Measurements from ENCODE around the gene TNFAIP8L3. TPM values are rescaled to one million over a fixed set of nuclear protein-coding genes. Genes with fewer than 3 reads are reported as not detected.
A peak's percentile ranks its signal among the peaks of the same experiment; 100 is the strongest.
"Not testable (repeated sequence)": the region's sequence is repeated elsewhere in the genome, so short reads cannot be mapped to it uniquely, and the experiment has no call there.

Gene TNFAIP8L3
- total and polyA plus RNA-seq, 4 donors: 3.8 to 8.2 (median 6.8) TPM

- H3K4me1 ChIP-seq (ENCODE audit: control insufficient read depth, insufficient read depth, low read length): no peaks in the 10 kb centered on the region
- no peaks in the 10 kb centered on the region for H3K36me3 ChIP-seq (ENCODE audit: control insufficient read depth, insufficient read depth, low read length)
- H3K9me3 ChIP-seq (ENCODE audit: control insufficient read depth, insufficient read depth, low read length): no peaks in the 10 kb centered on the region
- DNase-seq (ENCODE audit: low read depth in 4 of 6, low spot score in 6 of 6): no peak
- no peaks in the 10 kb centered on the region for H3K27me3 ChIP-seq (ENCODE audit: control insufficient read depth, insufficient read depth, low read length)
- WGBS (ENCODE audit: insufficient coverage): 60% methylated on average over 1 of the region's 7 CpGs
- no peak overlapping the region for H3K27ac ChIP-seq (ENCODE audit: low read depth, low read length)
- H3K4me3 ChIP-seq (ENCODE audit: low read depth, low read length): no peak overlapping the region
Measured at GRCh38 chr15:51133140-51133765, 38.5 kb upstream of the TNFAIP8L3 start.

- Histone ChIP-seq H3K4me1 (ENCODE audit: control insufficient read depth, insufficient read depth, low read length) (no peaks in the 10 kb centered on the region), H3K4me3 (ENCODE audit: low read depth, low read length) (no peak overlapping the region), H3K27ac (ENCODE audit: low read depth, low read length) (no peak overlapping the region), H3K9me3 (ENCODE audit: control insufficient read depth, insufficient read depth, low read length) (no peaks in the 10 kb centered on the region), H3K36me3 (ENCODE audit: control insufficient read depth, insufficient read depth, low read length) (no peaks in the 10 kb centered on the region), H3K27me3 (ENCODE audit: control insufficient read depth, insufficient read depth, low read length) (no peaks in the 10 kb centered on the region)
- WGBS (ENCODE audit: insufficient coverage): 61% methylated on average over 4 of the region's 6 CpGs
- DNase-seq (ENCODE audit: low read depth in 4 of 6, low spot score in 6 of 6): peak in 2 of 6 donors; percentile 51 to 59
Measured at GRCh38 chr15:51132384-51133139, 37.9 kb upstream of the TNFAIP8L3 start.

DNA sequence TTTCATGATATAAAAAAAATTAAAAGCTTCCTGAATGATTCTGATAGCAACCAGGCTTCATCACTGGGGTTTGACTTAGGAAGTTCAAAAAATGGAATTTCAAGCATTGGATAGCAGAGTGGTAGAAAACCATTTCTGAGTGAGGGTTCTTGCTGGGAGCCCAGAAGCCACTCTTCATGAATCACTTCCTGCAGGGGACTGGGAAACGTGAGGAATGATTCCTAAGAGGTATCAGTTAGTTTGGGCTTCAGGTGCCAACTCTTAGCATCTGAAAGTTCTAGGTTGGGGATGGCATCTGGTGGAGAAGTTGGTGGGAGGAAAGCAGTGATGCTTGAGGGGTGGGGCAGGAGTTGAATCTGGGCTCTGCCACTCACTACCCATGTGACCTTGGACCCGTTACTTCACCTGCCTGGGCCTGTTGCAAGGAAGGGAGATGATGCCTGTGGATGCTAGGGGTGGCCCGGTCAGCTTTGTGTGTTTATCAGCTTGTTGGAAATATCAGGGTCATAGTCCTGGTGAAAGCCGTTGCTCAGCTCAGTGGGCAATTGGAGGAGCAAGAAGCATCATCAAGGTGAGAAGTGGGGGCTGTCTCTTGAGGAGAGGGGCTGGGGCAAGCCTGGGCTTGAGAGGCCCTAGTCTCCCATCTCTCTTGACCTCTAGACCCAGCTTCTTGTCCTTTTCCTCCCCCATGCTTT is 37.0 kb upstream of the TNFAIP8L3 start:
- no peaks in the 10 kb centered on the region for H3K9me3 ChIP-seq (ENCODE audit: control insufficient read depth, insufficient read depth, low read length)
- no peak for DNase-seq (ENCODE audit: low read depth in 4 of 6, low spot score in 6 of 6)
- no peaks in the 10 kb centered on the region for H3K36me3 ChIP-seq (ENCODE audit: control insufficient read depth, insufficient read depth, low read length)
- WGBS (ENCODE audit: insufficient coverage): 81% methylated on average over 4 of the region's 4 CpGs
- H3K27me3 ChIP-seq (ENCODE audit: control insufficient read depth, insufficient read depth, low read length): no peaks in the 10 kb centered on the region
- H3K4me1 ChIP-seq (ENCODE audit: control insufficient read depth, insufficient read depth, low read length): no peaks in the 10 kb centered on the region
- no peak overlapping the region for H3K4me3 ChIP-seq (ENCODE audit: low read depth, low read length)
- no peak overlapping the region for H3K27ac ChIP-seq (ENCODE audit: low read depth, low read length)

- no peaks in the 10 kb centered on the region for H3K9me3 ChIP-seq (ENCODE audit: control insufficient read depth, insufficient read depth, low read length)
Measured at GRCh38 chr15:51130344-51130743, 35.6 kb upstream of the TNFAIP8L3 start.

DNA sequence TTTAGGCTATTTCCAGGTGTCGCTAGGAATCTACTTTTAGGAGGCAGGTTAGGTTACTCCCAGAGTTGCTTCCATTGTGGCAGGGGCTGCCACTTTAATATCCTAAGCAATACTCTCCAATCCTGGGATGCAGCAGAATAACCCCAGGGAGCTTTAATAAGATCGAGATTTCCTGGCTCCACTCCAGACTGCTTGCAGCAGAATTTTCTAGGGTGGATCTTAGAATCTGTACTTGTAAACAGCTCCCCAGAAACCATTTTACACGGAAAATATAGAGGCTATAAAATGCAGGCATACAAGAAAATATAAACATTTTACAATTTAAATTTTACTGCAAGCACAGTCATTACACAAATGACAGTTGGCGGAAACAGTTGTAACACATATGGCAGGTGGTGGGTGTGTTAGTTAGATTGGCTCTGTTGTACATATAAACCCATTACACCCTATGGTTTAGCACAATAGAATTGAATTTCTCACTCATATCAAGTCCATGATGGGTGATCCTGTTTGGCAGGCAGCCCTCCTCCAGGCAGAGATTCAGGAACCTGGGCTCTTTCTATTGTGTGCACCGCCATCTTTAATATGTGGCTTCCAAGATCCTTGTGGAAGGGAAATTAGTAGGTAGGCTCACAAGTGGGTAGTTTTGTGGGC is 35.0 kb upstream of the TNFAIP8L3 start:
- Histone ChIP-seq H3K27me3 (ENCODE audit: control insufficient read depth, insufficient read depth, low read length) (no peaks in the 10 kb centered on the region), H3K4me1 (ENCODE audit: control insufficient read depth, insufficient read depth, low read length) (no peaks in the 10 kb centered on the region), H3K4me3 (ENCODE audit: low read depth, low read length) (no peak overlapping the region), H3K27ac (ENCODE audit: low read depth, low read length) (no peak overlapping the region), H3K9me3 (ENCODE audit: control insufficient read depth, insufficient read depth, low read length) (no peaks in the 10 kb centered on the region), H3K36me3 (ENCODE audit: control insufficient read depth, insufficient read depth, low read length) (no peaks in the 10 kb centered on the region)
- DNase-seq (ENCODE audit: low read depth in 4 of 6, low spot score in 6 of 6): peak in 4 of 6 donors; percentile 33 to 91 (median 59)
- 100% methylated on average over 1 of the region's 5 CpGs for WGBS (ENCODE audit: insufficient coverage)

More at GRCh38 chr15:51130344-51130743, 35.6 kb upstream of the TNFAIP8L3 start:
- WGBS (ENCODE audit: insufficient coverage): 80% methylated on average over 1 of the region's 1 CpG
- no peaks in the 10 kb centered on the region for H3K4me1 ChIP-seq (ENCODE audit: control insufficient read depth, insufficient read depth, low read length)
- H3K27ac ChIP-seq (ENCODE audit: low read depth, low read length): no peak overlapping the region
- H3K27me3 ChIP-seq (ENCODE audit: control insufficient read depth, insufficient read depth, low read length): no peaks in the 10 kb centered on the region
- H3K4me3 ChIP-seq (ENCODE audit: low read depth, low read length): no peak overlapping the region
- no peaks in the 10 kb centered on the region for H3K36me3 ChIP-seq (ENCODE audit: control insufficient read depth, insufficient read depth, low read length)
- DNase-seq (ENCODE audit: low read depth in 4 of 6, low spot score in 6 of 6): peak in 1 of 6 donors; percentile 25

DNA sequence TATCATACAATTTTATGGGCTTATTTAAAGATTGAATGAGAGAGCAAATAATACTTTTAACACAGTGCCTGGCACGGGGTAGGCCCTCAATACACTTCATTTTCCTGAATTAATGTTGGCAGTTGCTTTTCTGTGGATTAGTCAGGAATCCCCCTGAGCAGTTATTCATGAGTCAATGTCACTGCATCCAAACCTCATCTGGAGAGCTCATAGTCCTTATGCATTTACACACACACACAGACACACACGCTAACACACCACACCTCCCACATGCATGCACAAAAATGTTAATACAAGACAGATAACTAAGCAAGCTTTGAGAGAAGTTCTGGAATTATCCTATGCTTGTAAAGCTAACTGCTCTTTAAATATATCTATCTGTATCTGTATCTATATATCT is 34.0 kb upstream of the TNFAIP8L3 start:
- 86% methylated on average over 1 of the region's 2 CpGs for WGBS (ENCODE audit: insufficient coverage)
- H3K4me3 ChIP-seq (ENCODE audit: low read depth, low read length): no peak overlapping the region
- no peaks in the 10 kb centered on the region for H3K36me3 ChIP-seq (ENCODE audit: control insufficient read depth, insufficient read depth, low read length)
- H3K27ac ChIP-seq (ENCODE audit: low read depth, low read length): no peak overlapping the region
- DNase-seq (ENCODE audit: low read depth in 4 of 6, low spot score in 6 of 6): no peak
- H3K9me3 ChIP-seq (ENCODE audit: control insufficient read depth, insufficient read depth, low read length): no peaks in the 10 kb centered on the region
- H3K27me3 ChIP-seq (ENCODE audit: control insufficient read depth, insufficient read depth, low read length): no peaks in the 10 kb centered on the region
- H3K4me1 ChIP-seq (ENCODE audit: control insufficient read depth, insufficient read depth, low read length): no peaks in the 10 kb centered on the region

GRCh38 chr15:51126842-51127241 is 32.1 kb upstream of the TNFAIP8L3 start:
- Histone ChIP-seq H3K4me1 (ENCODE audit: control insufficient read depth, insufficient read depth, low read length) (no peaks in the 10 kb centered on the region), H3K27me3 (ENCODE audit: control insufficient read depth, insufficient read depth, low read length) (no peaks in the 10 kb centered on the region), H3K9me3 (ENCODE audit: control insufficient read depth, insufficient read depth, low read length) (no peaks in the 10 kb centered on the region), H3K4me3 (ENCODE audit: low read depth, low read length) (no peak overlapping the region), H3K27ac (ENCODE audit: low read depth, low read length) (no peak overlapping the region), H3K36me3 (ENCODE audit: control insufficient read depth, insufficient read depth, low read length) (no peaks in the 10 kb centered on the region)
- no peak for DNase-seq (ENCODE audit: low read depth in 4 of 6, low spot score in 6 of 6)
- 94% methylated on average over 3 of the region's 3 CpGs for WGBS (ENCODE audit: insufficient coverage)

GRCh38 chr15:51123002-51123401 is 28.3 kb upstream of the TNFAIP8L3 start:
- DNase-seq (ENCODE audit: low read depth in 4 of 6, low spot score in 6 of 6); H3K36me3 ChIP-seq (ENCODE audit: control insufficient read depth, insufficient read depth, low read length); H3K27me3 ChIP-seq (ENCODE audit: control insufficient read depth, insufficient read depth, low read length); H3K4me3 ChIP-seq (ENCODE audit: low read depth, low read length); H3K27ac ChIP-seq (ENCODE audit: low read depth, low read length); H3K9me3 ChIP-seq (ENCODE audit: control insufficient read depth, insufficient read depth, low read length); H3K4me1 ChIP-seq (ENCODE audit: control insufficient read depth, insufficient read depth, low read length): not testable (repeated sequence)

DNA sequence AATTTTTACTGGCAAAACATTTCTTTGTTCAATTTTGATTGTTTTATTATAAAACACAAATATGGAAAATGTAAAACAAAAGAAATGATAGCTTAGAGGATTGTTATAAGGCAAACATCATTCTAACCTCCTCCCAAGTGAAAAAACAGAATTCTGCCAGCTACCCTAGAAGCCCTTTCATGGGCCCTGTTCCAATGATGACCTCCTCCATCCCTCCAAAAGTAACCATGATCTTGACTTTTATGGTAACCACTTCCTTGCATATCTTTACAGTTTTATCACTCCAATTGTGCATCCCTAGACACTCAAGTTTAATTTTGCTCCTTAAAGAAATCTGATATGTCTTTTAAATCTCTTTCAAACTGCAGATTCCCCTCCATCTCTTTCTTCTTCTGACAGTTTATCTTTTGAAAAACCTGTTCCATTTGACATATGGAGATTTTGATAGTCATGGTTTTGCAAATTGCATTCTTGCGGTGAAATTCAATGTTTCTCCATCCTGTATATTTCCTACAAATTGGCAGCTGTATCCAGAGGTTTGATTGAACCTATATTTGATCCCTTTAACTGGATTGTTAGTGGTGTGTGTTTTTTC is 27.0 kb upstream of the TNFAIP8L3 start:
- no CpG with 5 or more reads among the region's 1 CpG for WGBS (ENCODE audit: insufficient coverage)
- no peak overlapping the region for H3K4me3 ChIP-seq (ENCODE audit: low read depth, low read length)
- H3K36me3 ChIP-seq (ENCODE audit: control insufficient read depth, insufficient read depth, low read length): no peaks in the 10 kb centered on the region
- no peaks in the 10 kb centered on the region for H3K27me3 ChIP-seq (ENCODE audit: control insufficient read depth, insufficient read depth, low read length)
- no peak for DNase-seq (ENCODE audit: low read depth in 4 of 6, low spot score in 6 of 6)
- H3K27ac ChIP-seq (ENCODE audit: low read depth, low read length): no peak overlapping the region
- H3K9me3 ChIP-seq (ENCODE audit: control insufficient read depth, insufficient read depth, low read length): no peaks in the 10 kb centered on the region
- no peaks in the 10 kb centered on the region for H3K4me1 ChIP-seq (ENCODE audit: control insufficient read depth, insufficient read depth, low read length)
